ENCODE results near the gene CXCL8.

Gene CXCL8

DNA sequence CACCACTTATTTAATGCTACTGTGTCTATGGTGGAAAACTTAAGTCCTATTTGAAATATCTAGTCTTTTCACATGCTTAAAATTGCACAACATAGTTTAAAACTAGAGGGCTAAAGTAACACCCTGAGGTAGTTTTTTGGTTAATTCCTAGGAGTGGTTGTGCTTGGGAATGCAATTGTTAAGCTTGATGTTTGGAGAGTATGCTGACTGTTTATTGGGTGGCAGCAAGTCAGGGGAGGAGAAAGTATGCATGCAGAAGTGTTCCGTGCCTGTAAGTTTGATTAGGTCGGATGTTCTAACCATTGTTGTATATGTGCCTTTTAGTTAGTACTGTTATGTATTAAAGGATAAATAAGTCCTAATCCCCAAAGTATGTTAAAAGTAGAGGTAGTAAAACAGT, 40.5 kb downstream of the CXCL8 start:
- intact Hi-C loops (cut with DNase I), result no loop called here
- no peak for DNase-seq

GRCh38 chr4:73788411-73788810, 48.0 kb downstream of the CXCL8 start:
- intact Hi-C loops (cut with DNase I), result no loop called here
- DNase-seq, result no peak
